SK-N-SH treated with all-trans-retinoic acid at 6 μM for 48 hours (cell line): Measurements from ENCODE around the gene USP38.

Experiments
- ARNTL ChIP-seq: fragments of 450-650 bp; formaldehyde crosslinking; IDR thresholded peaks from 2 replicates; pipeline ENCODE4 v1.5.0; 2020; ENCODE audit warnings: low read depth, mild to moderate bottlenecking, moderate library complexity, borderline replicate concordance
- CSDC2 ChIP-seq: fragments of 250-450 bp; sonication (Bioruptor Pico); IDR thresholded peaks from 2 replicates; pipeline ENCODE4 v1.5.0; 2020; ENCODE audit warnings: mild to moderate bottlenecking, moderate library complexity
- ISL1 ChIP-seq: fragments of 250-450 bp; sonication (Bioruptor Pico); IDR thresholded peaks from 2 replicates; pipeline ENCODE4 v2.1.2; 2022; ENCODE audit warnings: mild to moderate bottlenecking, moderate library complexity
- OSR1 ChIP-seq: fragments of 250-450 bp; sonication (Bioruptor Pico); IDR thresholded peaks from 2 replicates; pipeline ENCODE4 v1.8.0; 2022; ENCODE audit warnings: moderate library complexity, mild to moderate bottlenecking, inconsistent platforms
- PPARA ChIP-seq: fragments of 250-450 bp; sonication (Bioruptor Pico); IDR thresholded peaks from 2 replicates; pipeline ENCODE4 v1.5.0; 2020; ENCODE audit warnings: mild to moderate bottlenecking, borderline replicate concordance
- RARB ChIP-seq: fragments of 250-450 bp; sonication (Bioruptor Pico); IDR thresholded peaks from 2 replicates; pipeline ENCODE4 v1.8.0; 2021; ENCODE audit warnings: mild to moderate bottlenecking, moderate library complexity
- TOX ChIP-seq: fragments of 250-450 bp; sonication (Bioruptor Pico); IDR thresholded peaks from 2 replicates; pipeline ENCODE4 v1.8.0; 2021; ENCODE audit warnings: mild to moderate bottlenecking, moderate library complexity, borderline replicate concordance
- ZFP30 ChIP-seq: fragments of 450-650 bp; formaldehyde crosslinking; IDR thresholded peaks from 2 replicates; pipeline ENCODE4 v1.5.0; 2022; ENCODE audit warnings: mild to moderate bottlenecking, moderate library complexity
- ZNF70 ChIP-seq: fragments of 450-650 bp; formaldehyde crosslinking; IDR thresholded peaks from 2 replicates; pipeline ENCODE4 v1.5.0; 2020; ENCODE audit warnings: mild to moderate bottlenecking, moderate library complexity
- TF ChIP-seq, protein P1 (sequence below): fragments of 250-450 bp; sonication (Bioruptor Pico); IDR thresholded peaks from 2 replicates; pipeline ENCODE4 v1.8.0; 2020; ENCODE audit warnings: mild to moderate bottlenecking, moderate library complexity, borderline replicate concordance
- TF ChIP-seq, protein P2 (sequence below): fragments of 250-450 bp; sonication (Bioruptor Pico); IDR thresholded peaks from 2 replicates; pipeline ENCODE4 v1.8.0; 2021; ENCODE audit warnings: low read depth, mild to moderate bottlenecking, moderate library complexity, borderline replicate concordance
- TF ChIP-seq, protein P3 (sequence below): fragments of 250-450 bp; sonication (Bioruptor Pico); IDR thresholded peaks from 2 replicates; pipeline ENCODE4 v1.5.1; 2020; ENCODE audit warnings: low read depth, mild to moderate bottlenecking, moderate library complexity
- TF ChIP-seq, protein P4 (sequence below): fragments of 250-450 bp; sonication (Bioruptor Pico); IDR thresholded peaks from 2 replicates; pipeline ENCODE4 v1.5.0; 2020; ENCODE audit warnings: mild to moderate bottlenecking, moderate library complexity
- TF ChIP-seq, protein P5 (sequence below): fragments of 250-450 bp; sonication (Bioruptor Pico); IDR thresholded peaks from 2 replicates; pipeline ENCODE4 v1.5.1; 2021; ENCODE audit warnings: mild to moderate bottlenecking, moderate library complexity

DNA sequence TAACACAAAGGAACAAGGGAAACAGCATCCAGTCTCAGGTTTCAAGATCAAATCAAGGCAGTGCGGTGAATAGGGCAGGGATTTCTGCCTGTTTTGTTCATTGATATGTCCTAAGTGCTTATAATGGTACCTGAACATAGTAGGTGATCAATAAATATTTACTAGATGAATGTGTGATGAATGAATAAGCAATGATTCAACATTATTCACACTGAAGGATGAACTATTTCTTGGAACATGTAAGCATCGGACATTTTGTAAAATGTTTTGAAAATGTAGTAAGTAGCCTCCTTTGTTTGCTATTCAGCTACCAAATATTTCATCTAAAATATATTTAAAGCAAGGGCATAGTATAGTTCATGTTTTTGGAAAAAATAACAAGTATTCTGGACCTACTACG is 67.8 kb downstream of the USP38 start:
- TF ChIP-seq PPARA = no peak
- no peak for TF ChIP-seq OSR1
- no peak for TF ChIP-seq RARB (CRISPR knock-in tag)
- TF ChIP-seq, protein P1, sequence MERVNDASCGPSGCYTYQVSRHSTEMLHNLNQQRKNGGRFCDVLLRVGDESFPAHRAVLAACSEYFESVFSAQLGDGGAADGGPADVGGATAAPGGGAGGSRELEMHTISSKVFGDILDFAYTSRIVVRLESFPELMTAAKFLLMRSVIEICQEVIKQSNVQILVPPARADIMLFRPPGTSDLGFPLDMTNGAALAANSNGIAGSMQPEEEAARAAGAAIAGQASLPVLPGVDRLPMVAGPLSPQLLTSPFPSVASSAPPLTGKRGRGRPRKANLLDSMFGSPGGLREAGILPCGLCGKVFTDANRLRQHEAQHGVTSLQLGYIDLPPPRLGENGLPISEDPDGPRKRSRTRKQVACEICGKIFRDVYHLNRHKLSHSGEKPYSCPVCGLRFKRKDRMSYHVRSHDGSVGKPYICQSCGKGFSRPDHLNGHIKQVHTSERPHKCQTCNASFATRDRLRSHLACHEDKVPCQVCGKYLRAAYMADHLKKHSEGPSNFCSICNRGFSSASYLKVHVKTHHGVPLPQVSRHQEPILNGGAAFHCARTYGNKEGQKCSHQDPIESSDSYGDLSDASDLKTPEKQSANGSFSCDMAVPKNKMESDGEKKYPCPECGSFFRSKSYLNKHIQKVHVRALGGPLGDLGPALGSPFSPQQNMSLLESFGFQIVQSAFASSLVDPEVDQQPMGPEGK = no peak
- no peak for TF ChIP-seq TOX (CRISPR knock-in tag)
- TF ChIP-seq, protein P2, sequence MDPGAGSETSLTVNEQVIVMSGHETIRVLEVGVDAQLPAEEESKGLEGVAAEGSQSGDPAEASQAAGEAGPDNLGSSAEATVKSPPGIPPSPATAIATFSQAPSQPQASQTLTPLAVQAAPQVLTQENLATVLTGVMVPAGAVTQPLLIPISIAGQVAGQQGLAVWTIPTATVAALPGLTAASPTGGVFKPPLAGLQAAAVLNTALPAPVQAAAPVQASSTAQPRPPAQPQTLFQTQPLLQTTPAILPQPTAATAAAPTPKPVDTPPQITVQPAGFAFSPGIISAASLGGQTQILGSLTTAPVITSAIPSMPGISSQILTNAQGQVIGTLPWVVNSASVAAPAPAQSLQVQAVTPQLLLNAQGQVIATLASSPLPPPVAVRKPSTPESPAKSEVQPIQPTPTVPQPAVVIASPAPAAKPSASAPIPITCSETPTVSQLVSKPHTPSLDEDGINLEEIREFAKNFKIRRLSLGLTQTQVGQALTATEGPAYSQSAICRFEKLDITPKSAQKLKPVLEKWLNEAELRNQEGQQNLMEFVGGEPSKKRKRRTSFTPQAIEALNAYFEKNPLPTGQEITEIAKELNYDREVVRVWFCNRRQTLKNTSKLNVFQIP (CRISPR knock-in tag) = no peak
- TF ChIP-seq, protein P3, sequence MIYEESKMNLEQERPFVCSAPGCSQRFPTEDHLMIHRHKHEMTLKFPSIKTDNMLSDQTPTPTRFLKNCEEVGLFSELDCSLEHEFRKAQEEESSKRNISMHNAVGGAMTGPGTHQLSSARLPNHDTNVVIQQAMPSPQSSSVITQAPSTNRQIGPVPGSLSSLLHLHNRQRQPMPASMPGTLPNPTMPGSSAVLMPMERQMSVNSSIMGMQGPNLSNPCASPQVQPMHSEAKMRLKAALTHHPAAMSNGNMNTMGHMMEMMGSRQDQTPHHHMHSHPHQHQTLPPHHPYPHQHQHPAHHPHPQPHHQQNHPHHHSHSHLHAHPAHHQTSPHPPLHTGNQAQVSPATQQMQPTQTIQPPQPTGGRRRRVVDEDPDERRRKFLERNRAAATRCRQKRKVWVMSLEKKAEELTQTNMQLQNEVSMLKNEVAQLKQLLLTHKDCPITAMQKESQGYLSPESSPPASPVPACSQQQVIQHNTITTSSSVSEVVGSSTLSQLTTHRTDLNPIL (CRISPR knock-in tag) = no peak
- TF ChIP-seq ZFP30 (CRISPR knock-in tag) = no peak
- TF ChIP-seq, protein P4, sequence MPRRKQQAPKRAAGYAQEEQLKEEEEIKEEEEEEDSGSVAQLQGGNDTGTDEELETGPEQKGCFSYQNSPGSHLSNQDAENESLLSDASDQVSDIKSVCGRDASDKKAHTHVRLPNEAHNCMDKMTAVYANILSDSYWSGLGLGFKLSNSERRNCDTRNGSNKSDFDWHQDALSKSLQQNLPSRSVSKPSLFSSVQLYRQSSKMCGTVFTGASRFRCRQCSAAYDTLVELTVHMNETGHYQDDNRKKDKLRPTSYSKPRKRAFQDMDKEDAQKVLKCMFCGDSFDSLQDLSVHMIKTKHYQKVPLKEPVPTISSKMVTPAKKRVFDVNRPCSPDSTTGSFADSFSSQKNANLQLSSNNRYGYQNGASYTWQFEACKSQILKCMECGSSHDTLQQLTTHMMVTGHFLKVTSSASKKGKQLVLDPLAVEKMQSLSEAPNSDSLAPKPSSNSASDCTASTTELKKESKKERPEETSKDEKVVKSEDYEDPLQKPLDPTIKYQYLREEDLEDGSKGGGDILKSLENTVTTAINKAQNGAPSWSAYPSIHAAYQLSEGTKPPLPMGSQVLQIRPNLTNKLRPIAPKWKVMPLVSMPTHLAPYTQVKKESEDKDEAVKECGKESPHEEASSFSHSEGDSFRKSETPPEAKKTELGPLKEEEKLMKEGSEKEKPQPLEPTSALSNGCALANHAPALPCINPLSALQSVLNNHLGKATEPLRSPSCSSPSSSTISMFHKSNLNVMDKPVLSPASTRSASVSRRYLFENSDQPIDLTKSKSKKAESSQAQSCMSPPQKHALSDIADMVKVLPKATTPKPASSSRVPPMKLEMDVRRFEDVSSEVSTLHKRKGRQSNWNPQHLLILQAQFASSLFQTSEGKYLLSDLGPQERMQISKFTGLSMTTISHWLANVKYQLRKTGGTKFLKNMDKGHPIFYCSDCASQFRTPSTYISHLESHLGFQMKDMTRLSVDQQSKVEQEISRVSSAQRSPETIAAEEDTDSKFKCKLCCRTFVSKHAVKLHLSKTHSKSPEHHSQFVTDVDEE (CRISPR knock-in tag) = no peak
- TF ChIP-seq ISL1 (CRISPR knock-in tag) = no peak
- TF ChIP-seq, protein P5, sequence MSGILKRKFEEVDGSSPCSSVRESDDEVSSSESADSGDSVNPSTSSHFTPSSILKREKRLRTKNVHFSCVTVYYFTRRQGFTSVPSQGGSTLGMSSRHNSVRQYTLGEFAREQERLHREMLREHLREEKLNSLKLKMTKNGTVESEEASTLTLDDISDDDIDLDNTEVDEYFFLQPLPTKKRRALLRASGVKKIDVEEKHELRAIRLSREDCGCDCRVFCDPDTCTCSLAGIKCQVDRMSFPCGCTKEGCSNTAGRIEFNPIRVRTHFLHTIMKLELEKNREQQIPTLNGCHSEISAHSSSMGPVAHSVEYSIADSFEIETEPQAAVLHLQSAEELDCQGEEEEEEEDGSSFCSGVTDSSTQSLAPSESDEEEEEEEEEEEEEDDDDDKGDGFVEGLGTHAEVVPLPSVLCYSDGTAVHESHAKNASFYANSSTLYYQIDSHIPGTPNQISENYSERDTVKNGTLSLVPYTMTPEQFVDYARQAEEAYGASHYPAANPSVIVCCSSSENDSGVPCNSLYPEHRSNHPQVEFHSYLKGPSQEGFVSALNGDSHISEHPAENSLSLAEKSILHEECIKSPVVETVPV = no peak
- no peak for TF ChIP-seq ARNTL (CRISPR knock-in tag)
- no peak for TF ChIP-seq ZNF70
- TF ChIP-seq CSDC2 (CRISPR knock-in tag) = no peak
